Measurements from ENCODE around the gene INO80D.
"Not testable (repeated sequence)": the region's sequence is repeated elsewhere in the genome, so short reads cannot be mapped to it uniquely, and the experiment has no call there.

- not testable (repeated sequence) for TF ChIP-seq POLR2AphosphoS5, POLR2A (IDR thresholded peaks at IDR 0.05; ENCODE audit: low read depth, low read length)
Observed at GRCh38 chr2:206077879-206078278, 8.1 kb downstream of the INO80D start.
